Activated CD4-positive, alpha-beta T cell treated with anti-CD3 and anti-CD28 coated beads for 4 hours (primary cell): ENCODE data around the gene HS6ST2.

Experiments
- DNase-seq, 2 donors: peaks; one replicate each; pipeline ENCODE4 v3.0.0-alpha.2; 2020

HS6ST2 gene

GRCh38 chrX:132665676-132666075 is 292.8 kb downstream of the HS6ST2 start:
- no peak for DNase-seq

GRCh38 chrX:132664273-132664672 is 294.2 kb downstream of the HS6ST2 start:
- DNase-seq, result no peak

DNA sequence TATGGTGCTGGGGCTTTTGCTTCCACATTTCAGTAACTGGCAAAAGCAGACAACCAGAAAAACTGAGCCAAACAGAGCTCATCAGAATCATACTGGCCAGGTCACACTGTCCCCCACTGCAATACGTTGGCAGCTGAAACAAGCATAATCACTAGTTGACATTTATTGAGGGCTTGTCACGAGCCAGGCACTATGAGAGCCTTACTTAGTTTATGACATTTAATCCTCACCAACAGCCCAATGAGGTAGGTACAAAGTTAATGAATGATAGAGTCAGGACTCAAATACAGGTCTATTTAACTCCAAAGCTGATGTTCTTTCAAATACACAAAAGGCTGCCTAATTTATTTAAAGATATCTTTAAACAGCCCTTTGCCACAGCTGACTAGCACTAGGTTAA is 295.6 kb downstream of the HS6ST2 start:
- no peak for DNase-seq

- no peak for DNase-seq
These were observed 300.6 kb downstream of the HS6ST2 start for GRCh38 chrX:132657876-132658275.

GRCh38 chrX:132652871-132653270 is 305.6 kb downstream of the HS6ST2 start:
- DNase-seq, result no peak

DNA sequence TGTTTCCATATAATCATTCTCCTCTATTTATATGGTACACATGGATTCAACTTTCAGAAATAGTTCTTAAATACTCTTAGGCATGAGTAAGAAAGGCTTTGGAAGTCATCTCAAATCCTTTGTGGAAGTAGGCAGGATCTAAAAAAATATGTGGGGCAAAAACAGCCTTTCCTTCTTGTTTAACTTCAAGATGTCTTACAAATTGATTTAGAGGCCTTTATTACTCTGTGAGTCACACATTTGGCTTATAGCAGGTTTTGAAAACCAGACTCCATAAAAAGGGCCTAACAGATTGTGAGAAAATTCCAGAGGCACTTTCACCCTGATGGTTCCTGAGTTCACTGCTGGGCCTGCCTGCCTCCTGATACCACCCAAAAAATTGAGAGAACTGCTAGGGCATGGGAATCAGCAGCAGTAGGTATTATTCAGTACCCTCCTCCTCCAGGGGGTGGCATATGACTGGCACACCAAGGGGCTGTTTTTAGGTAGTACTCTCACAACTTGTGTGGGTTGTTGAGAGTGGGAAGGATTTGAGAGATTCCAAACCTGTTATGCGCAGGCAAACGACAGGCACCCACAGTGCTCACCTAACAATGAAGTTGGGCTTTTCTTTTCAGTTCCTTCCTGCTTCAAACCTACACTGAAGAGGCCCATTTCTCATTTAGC is 306.9 kb downstream of the HS6ST2 start:
- no peak for DNase-seq

GRCh38 chrX:132648895-132649294 is 309.5 kb downstream of the HS6ST2 start:
- DNase-seq, result no peak

GRCh38 chrX:132639446-132639845 is 319.0 kb downstream of the HS6ST2 start:
- no peak for DNase-seq

- no peak for DNase-seq
These were observed 320.1 kb downstream of the HS6ST2 start for GRCh38 chrX:132638313-132638712.

- DNase-seq, result no peak
These were observed 322.3 kb downstream of the HS6ST2 start for GRCh38 chrX:132636080-132636479.

DNA sequence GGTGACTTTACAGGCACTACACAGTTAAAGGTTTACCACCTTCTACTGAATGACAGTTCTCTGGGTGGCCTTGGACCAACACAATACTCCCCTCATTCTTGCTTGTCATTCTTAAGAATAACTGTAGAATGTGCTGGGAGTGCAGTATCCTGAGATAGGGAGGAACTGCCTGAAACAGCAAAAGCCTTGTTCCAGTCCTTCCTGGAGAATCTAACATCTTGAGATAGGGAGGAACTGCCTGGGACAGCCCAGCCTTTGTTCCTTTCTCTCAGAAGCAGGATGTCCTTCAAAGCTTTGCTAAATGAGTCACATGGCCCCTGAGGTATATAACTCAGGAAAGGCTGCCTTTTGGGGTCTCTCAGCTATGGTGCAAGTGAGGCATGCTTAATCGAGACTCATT is 323.9 kb downstream of the HS6ST2 start:
- no peak for DNase-seq

GRCh38 chrX:132631579-132632232 is 326.7 kb downstream of the HS6ST2 start:
- peak in 1 of 2 donors; percentile 1 for DNase-seq

GRCh38 chrX:132624466-132624865 is 334.0 kb downstream of the HS6ST2 start:
- no peak for DNase-seq

DNA sequence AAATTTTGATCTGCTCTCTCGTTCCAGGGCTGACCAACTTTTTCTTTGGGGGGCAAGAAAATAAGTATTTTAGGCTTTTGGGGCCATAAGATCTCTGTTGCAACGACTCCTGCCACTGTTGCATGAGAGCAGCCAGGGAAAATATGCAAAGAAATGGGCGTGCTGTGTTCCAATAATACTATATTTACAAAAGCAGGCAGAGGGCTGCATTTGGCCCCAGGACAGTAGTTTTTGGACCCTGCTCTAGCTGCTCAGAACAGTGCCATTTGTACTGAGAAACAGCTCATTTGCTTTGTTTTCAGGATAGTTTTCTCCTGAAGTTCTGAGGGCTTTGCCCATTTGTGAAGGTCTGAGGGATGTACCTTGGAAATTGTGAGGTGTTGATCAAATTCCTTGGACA is 334.5 kb downstream of the HS6ST2 start:
- no peak for DNase-seq

DNA sequence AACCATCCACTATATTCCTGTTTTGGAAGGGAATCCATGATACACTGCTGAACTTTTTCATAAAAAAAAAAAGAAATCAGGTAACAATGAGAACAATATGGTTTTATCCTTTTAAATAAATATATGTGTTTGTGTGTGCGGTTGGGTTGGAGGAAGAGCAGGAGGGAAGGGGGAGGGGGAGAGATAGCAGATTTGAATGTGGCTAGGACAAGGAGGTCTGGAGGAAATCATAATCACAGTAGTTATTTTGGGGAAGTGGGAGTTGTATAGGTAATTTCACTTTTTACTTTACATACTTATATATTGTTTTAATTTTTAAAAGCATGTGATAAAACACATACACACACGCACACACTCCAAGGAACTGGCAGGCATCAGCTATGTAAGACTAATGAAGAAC is 335.1 kb downstream of the HS6ST2 start:
- no peak for DNase-seq

DNA sequence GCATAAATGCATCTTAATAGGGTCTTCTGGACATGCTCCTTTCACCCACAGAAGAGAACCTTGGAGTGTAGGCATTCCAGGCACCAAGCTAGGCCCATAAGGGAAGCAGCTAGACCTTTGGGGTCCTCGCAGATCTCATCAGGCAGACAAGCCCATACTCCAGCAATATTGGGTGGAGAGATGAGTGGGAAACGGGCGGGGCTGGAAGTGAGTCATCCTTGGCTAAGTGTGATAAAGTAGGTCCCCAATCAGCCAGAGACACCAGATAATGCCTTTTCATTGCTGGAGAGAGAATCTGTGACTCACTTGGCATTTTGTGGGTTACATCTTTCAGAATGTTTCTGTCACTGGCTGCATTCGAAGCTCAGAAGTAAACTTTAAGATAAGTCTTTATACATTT is 336.3 kb downstream of the HS6ST2 start:
- DNase-seq, result peak; percentile 8 to 24

- DNase-seq, result no peak
These were observed 339.6 kb downstream of the HS6ST2 start for GRCh38 chrX:132618810-132619209.

DNA sequence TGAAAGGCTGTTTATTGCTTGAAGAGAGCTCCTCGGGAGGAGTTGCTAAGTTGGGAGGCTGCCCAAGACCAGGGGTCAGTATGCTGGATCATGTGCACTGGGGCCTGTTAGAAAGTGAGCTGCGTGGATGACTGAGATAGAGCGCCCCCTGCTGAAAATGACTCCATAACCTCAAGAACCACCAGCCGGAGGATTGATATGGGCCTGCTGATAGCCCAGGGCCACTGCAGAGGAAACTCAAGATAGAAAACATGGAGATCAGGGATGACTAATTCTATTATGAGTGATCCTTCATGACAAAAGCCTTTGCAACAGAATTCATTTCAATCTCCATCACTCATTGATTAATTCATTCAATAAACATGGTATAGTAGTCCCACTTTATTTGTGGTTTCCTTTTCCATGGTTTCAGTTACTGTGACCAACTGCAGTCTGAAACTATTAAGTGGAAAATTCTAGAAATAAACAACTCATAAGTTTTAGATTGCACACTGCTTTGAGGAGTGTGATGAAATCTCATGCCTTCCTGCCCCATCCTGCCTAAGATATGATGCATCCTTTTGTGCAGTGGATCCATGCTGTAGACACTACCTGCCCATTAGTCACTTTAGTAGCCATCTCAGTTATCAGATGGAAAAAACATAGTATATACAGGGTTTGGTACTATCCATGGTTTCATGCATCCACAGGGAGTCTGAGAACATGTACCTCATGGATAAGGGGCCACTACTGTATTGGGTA is 342.9 kb downstream of the HS6ST2 start:
- DNase-seq, result peak; percentile 24 to 41

GRCh38 chrX:132614297-132614696 is 344.1 kb downstream of the HS6ST2 start:
- no peak for DNase-seq

GRCh38 chrX:132613801-132614200 is 344.6 kb downstream of the HS6ST2 start:
- DNase-seq, result no peak

- DNase-seq, result peak; percentile 3 to 14
These were observed 345.4 kb downstream of the HS6ST2 start for GRCh38 chrX:132612821-132613564.

- no peak for DNase-seq
These were observed 347.9 kb downstream of the HS6ST2 start for GRCh38 chrX:132610536-132610935.

DNA sequence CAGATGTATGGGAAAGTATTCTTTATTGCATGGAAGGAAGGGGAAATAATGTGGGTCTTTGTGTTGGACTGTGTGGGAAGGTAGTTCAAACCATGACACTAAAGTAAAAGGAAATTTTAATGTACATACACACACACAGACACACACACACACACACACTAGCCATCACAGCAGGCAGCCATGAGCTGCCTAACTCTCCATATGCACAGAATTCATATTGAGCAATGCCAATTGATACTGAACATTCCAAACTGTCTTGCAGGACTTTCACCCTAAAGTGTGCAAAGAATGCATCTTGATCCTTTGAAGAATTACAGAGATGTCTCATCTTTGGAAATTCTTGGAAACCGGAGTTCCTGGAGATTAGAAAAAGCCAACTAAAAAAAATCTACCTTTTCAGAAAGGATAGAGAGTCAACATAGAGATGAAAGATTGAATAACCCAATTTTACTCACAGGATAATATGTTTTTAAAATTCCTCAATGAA is 349.0 kb downstream of the HS6ST2 start:
- no peak for DNase-seq
